Tibial nerve (tissue), 4 donors: ENCODE measurements around the gene KLF14.

Experiments used
- EP300 ChIP-seq, 2 donors: sonication (generic); formaldehyde crosslinking; IDR thresholded peaks; one replicate each; pipeline ENCODE4 v1.6.1; 2017; ENCODE audit warnings: antibody characterized with exemption in 2 of 2, mild to moderate bottlenecking in 1 of 2
- POLR2A ChIP-seq, 2 donors: fragments of 450-650 bp; IDR thresholded peaks; one replicate each; pipeline ENCODE4 v1.6.1; 2017; ENCODE audit warnings: antibody characterized with exemption in 2 of 2, mild to moderate bottlenecking in 2 of 2, moderate library complexity in 2 of 2
- TF ChIP-seq, protein P1 (sequence below), 5 experiments: fragments of 200-600 bp in 3 of 5; fragments of 450-650 bp in 2 of 5; sonication (generic) in 3 of 5; IDR thresholded peaks; one replicate each; pipeline ENCODE4 v1.5.1; 2016 to 2019; ENCODE audit warnings: antibody characterized with exemption in 5 of 5, mild to moderate bottlenecking in 3 of 5, moderate library complexity in 2 of 5

- TF ChIP-seq, protein P1, sequence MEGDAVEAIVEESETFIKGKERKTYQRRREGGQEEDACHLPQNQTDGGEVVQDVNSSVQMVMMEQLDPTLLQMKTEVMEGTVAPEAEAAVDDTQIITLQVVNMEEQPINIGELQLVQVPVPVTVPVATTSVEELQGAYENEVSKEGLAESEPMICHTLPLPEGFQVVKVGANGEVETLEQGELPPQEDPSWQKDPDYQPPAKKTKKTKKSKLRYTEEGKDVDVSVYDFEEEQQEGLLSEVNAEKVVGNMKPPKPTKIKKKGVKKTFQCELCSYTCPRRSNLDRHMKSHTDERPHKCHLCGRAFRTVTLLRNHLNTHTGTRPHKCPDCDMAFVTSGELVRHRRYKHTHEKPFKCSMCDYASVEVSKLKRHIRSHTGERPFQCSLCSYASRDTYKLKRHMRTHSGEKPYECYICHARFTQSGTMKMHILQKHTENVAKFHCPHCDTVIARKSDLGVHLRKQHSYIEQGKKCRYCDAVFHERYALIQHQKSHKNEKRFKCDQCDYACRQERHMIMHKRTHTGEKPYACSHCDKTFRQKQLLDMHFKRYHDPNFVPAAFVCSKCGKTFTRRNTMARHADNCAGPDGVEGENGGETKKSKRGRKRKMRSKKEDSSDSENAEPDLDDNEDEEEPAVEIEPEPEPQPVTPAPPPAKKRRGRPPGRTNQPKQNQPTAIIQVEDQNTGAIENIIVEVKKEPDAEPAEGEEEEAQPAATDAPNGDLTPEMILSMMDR (IDR thresholded peaks at IDR 0.05), result no peak
- TF ChIP-seq POLR2A (IDR thresholded peaks at IDR 0.05) (no peak), EP300 (IDR thresholded peaks at IDR 0.05) (no peak)
Observed at GRCh38 chr7:130699686-130700085, 34.3 kb downstream of the KLF14 start.
